IPS DF 6.9 (cell line): ENCODE data around the gene PGS1.

Experiments
- DNase-seq: peaks from one replicate; pipeline ENCODE4 v3.0.0-alpha.2; 2013; ENCODE audit warnings: low read depth, low spot score
- H3K27ac ChIP-seq: one replicate; pipeline ENCODE4 v1.5.1; 2013; ENCODE audit warnings: low read length, control low read depth
- H3K27me3 ChIP-seq: 2 replicates; pipeline ENCODE4 v1.6.1; 2013; ENCODE audit warnings: mild to moderate bottlenecking, low read length; ENCODE audit not compliant: control insufficient read depth, insufficient read depth
- H3K36me3 ChIP-seq: 2 replicates; pipeline ENCODE4 v1.6.1; 2013; ENCODE audit warnings: low read length; ENCODE audit not compliant: control insufficient read depth, insufficient read depth
- H3K4me1 ChIP-seq: 2 replicates; pipeline ENCODE4 v1.6.1; 2013; ENCODE audit warnings: low read length; ENCODE audit not compliant: control insufficient read depth, insufficient read depth
- H3K4me3 ChIP-seq: 2 replicates; pipeline ENCODE4 v1.5.1; 2013; ENCODE audit warnings: mild to moderate bottlenecking, low read length
- H3K9me3 ChIP-seq: 2 replicates; pipeline ENCODE4 v1.6.1; 2013; ENCODE audit warnings: low read length, inconsistent platforms; ENCODE audit not compliant: control insufficient read depth, insufficient read depth
- WGBS: extraction: QIAGEN DNeasy Blood & Tissue Kit; methylation state at CpG from one replicate; pipeline ENCODE4 v1.1.7; 2013; ENCODE audit warnings: mixed read lengths, missing lambda C conversion rate; ENCODE audit not compliant: insufficient read length, insufficient coverage; 5-methylcytosine and 5-hydroxymethylcytosine counted together

The PGS1 gene

DNA sequence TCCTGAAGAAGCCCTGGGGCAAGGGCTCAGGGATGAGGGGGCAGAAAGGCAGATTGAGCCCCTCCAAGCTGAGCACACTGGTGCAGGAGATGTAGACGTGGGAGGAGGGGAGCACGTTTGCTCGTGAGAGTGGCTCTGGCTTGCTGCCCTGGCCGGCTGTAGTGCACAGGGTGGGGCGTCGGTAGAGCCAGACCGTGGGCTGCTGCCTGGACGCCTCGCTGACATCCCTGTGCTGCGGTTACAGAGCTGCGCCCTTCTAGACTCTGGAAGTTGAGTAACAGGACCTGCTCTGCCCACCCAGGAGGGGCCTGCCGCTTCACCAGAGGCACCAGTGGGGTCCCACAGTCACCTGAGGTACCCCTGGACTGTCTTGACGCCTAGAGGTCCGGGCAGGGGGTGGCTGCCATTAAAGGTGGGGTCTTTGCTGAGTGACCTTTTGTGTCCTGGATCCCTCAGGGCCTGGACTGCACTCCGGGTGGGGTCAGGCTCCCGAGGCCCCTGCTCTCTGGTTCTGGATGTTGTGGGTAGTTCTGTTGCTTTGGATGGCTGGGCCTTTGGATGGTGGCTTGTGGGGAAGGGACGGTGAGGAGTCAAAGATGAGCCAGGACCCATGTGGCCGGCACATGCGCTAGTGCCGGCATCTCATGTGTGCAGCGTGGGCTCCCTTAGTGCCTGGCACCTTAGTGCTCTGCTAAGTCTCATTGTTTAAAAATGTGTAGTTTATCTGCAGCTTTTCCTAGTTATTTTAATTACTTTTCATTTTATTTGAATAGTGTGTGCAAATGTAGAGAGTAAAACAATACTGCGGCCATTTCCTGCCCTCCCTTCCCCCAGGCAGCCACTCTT lies 41.7 kb downstream of the PGS1 start:
- DNase-seq: no peak
- no peak overlapping the region for H3K4me3 ChIP-seq
- WGBS: no CpG with 5 or more reads among the region's 22 CpGs
- no peaks in the 10 kb centered on the region for H3K27me3 ChIP-seq
- no peaks in the 10 kb centered on the region for H3K4me1 ChIP-seq
- no peaks in the 10 kb centered on the region for H3K9me3 ChIP-seq
- no peak overlapping the region for H3K27ac ChIP-seq
- H3K36me3 ChIP-seq: peaks cover 21% of the 10 kb centered on the region

DNA sequence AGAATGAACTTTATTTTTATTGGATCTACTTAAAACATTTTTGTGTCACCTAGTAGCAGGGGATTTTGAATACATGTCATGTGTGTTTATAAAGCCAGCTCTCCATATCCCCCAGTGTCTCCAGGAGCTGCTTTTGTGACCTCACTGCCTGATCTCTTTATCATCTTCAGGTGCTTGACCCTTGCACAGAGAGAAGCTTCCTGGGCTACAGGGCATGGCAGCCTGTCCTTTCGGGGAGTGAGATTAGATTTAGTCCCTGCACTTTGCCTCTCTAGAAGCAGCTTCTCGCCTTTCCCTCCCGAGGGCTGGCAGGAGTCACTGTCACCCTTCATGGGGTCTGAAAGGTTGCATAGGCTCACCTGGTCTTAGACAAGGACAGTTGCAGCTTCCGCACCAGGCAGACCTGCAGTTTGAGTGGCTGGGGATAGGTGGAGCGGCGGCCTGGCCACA lies 42.7 kb downstream of the PGS1 start:
- Histone ChIP-seq H3K36me3 (peaks cover 23% of the 10 kb centered on the region), H3K4me1 (no peaks in the 10 kb centered on the region), H3K9me3 (no peaks in the 10 kb centered on the region), H3K4me3 (no peak overlapping the region), H3K27me3 (no peaks in the 10 kb centered on the region), H3K27ac (no peak overlapping the region)
- no CpG with 5 or more reads among the region's 6 CpGs for WGBS
- no peak for DNase-seq

DNA sequence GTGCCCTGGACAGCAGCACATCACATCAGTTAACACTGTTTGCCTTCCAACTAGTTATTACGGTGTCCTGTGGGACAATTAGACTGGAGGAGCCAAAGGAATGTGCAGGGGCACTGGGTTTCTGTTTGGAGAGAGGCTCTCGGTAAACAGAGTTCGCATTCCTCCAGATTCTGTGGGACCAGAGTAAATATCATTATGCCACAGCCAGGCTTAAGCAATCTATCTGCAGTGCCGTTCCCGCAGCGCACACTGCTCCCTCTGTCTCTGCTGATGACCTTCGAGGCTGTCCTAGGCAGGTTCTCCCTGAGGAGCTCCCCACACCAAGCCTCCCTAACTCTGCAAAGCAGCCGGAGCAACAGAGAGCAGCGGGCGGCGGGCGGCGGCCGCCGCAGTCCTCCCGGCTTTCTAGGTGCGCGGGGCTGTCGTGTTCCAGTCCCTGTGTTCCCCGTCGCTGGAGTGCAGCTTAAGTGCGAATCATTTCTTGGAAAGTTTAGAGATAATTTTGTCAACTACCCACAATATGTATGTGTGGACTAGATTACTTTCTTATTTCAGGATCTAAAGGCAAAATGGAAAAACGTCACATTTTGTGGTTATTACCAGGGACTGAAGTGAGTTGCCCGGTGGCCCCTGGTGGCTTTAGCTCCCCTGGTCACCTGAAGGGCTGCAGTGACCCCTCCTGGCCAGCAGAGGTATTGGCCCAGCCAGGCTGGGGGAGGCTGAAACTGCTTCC lies 43.3 kb downstream of the PGS1 start:
- no peaks in the 10 kb centered on the region for H3K27me3 ChIP-seq
- no CpG with 5 or more reads among the region's 24 CpGs for WGBS
- H3K4me1 ChIP-seq: no peaks in the 10 kb centered on the region
- no peak overlapping the region for H3K27ac ChIP-seq
- H3K4me3 ChIP-seq: no peak overlapping the region
- DNase-seq: peak; percentile 61
- peaks cover 23% of the 10 kb centered on the region for H3K36me3 ChIP-seq
- no peaks in the 10 kb centered on the region for H3K9me3 ChIP-seq

DNA sequence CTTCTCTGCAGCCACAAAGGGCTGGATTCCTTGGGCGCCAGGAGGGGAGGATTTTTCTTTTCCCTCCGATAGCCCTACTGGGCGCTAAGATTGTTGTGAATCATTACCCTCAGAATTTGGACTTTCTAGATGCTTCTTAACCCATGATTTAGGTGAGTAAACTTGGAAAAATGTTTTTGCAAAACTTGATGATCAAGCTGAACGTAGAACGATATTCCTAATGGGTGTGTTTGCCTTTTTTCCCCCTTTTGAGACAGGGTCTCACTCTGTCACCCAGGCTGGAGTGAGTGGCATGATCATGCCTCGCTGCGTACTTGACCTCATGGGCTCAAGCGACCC lies 43.8 kb downstream of the PGS1 start:
- peaks cover 26% of the 10 kb centered on the region for H3K36me3 ChIP-seq
- no peak overlapping the region for H3K4me3 ChIP-seq
- no peaks in the 10 kb centered on the region for H3K4me1 ChIP-seq
- no peaks in the 10 kb centered on the region for H3K9me3 ChIP-seq
- no CpG with 5 or more reads among the region's 8 CpGs for WGBS
- no peaks in the 10 kb centered on the region for H3K27me3 ChIP-seq
- no peak for DNase-seq
- no peak overlapping the region for H3K27ac ChIP-seq

DNA sequence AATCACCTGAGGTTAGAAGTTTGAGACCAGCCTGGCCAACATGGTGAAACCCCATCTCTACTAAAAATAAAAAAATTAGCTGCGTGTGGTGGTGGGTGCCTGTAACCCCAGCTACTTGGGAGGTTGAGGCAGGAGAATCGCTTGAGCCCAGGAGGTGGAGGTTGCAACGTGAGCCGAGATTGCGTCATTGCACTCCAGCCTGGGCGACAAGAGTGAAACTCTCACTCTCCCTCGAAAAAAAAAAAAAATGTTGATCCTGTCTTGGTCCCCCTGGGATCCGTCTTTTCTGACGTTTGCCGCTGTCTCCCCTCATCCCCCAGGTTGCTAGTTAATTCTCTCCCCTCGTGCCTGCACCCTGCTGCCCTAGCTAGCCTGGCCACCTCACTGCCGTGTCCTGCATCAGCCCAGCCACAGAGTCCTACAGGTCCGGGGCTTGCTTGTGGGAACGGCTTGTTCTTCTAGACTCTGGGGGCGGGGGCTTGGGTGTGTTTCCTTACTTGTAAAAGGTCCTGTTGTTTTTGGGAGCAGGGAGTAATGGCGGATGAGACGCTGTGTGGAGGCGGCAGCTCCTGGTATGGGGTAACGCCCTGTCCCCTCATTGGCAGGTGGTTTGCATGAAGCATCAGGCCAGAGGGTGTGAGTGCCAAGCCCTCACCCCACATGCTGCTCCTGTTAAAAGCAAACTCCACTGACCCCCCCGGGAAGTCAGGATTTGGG lies 44.6 kb downstream of the PGS1 start:
- Histone ChIP-seq H3K27me3 (no peaks in the 10 kb centered on the region), H3K9me3 (no peaks in the 10 kb centered on the region), H3K4me1 (no peaks in the 10 kb centered on the region), H3K36me3 (peaks cover 26% of the 10 kb centered on the region), H3K27ac (no peak overlapping the region), H3K4me3 (no peak overlapping the region)
- no peak for DNase-seq
- no CpG with 5 or more reads among the region's 20 CpGs for WGBS

DNA sequence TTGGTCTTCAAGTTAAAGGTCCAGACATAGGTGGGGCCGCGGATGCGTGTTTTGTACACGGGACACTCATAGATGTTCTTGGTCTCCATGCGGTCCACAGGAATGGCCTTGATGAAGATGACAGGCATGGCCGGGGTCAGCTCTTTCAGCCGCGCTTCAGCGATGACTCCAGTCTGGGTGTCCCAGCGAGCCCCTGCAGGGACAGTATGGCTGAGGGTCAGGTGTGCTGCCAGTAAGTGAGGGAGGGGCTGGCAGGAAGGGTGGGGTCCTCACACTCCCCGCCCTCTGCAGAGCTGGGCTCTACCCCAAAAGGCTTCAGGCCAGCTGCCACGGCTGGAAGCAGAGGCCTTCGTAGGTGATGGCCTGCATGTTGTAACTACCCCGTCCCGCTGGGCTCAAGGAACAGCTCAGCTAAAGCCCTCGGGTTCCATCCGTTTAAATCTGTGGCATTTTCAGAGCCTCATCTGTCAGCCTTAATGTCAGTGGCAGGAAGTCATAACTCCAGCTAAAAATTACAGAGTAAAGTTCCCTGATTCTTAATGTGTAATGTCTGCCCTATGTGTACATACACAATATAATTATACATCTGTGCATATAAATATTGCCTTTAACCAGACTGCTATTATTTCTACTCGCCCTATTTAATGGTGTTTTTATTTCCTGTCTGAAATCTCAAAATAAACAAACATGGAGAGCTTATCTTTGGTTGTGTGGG lies 45.7 kb downstream of the PGS1 start:
- H3K27ac ChIP-seq: no peak overlapping the region
- no peaks in the 10 kb centered on the region for H3K9me3 ChIP-seq
- no CpG with 5 or more reads among the region's 18 CpGs for WGBS
- no peaks in the 10 kb centered on the region for H3K27me3 ChIP-seq
- DNase-seq: no peak
- no peak overlapping the region for H3K4me3 ChIP-seq
- peaks cover 24% of the 10 kb centered on the region for H3K36me3 ChIP-seq
- no peaks in the 10 kb centered on the region for H3K4me1 ChIP-seq

DNA sequence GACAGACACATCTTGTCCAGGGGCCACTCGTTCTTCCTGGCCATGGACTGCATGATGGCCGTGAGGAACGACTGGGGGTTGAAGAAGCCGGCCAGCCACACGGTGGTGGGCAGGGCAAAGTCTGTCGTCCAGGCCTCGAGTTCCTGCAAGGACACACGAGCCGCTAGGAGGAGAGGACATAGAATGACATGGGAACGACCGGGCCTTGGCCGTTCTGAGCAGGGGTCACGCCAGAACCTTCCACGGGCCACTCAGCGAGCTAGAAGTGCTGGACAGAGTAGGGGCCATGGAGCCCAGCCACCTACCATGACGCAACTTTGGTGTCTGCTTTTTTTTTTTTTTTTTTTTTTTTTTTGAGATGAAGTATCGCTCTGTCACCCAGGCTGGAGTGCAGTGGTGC lies 47.0 kb downstream of the PGS1 start:
- H3K4me1 ChIP-seq: no peaks in the 10 kb centered on the region
- WGBS: no CpG with 5 or more reads among the region's 17 CpGs
- no peak overlapping the region for H3K27ac ChIP-seq
- H3K9me3 ChIP-seq: no peaks in the 10 kb centered on the region
- peaks cover 15% of the 10 kb centered on the region for H3K36me3 ChIP-seq
- H3K27me3 ChIP-seq: no peaks in the 10 kb centered on the region
- H3K4me3 ChIP-seq: no peak overlapping the region
- no peak for DNase-seq

DNA sequence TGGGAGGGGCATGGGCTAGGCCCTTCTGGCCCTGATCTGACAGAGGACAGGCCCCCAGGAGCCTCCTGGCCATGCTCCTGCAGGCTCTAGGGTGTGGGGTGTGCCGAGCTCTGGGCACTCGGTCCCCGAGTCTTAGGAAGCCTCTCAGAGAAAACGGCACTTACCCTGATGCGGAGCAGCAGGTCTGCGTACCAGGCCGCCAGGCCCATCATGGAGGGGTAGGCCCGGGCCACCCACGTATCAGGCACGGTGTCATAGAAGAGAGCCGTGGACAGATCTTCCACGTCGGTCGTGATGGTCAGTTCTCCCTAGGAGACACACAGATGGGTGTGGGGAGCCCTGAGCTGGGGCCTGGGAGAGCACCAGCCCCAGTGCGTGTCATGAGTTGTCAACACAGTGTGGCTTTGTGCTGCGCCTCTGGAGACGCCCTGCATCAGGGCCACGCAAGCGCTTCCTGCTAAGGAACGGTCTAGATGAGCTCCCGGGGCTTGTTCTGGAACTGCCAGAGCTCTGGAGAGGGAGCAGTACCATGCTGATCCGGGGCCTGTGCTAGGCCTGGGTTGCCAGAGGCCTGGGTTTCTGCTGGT lies 47.9 kb downstream of the PGS1 start:
- H3K27me3 ChIP-seq: no peaks in the 10 kb centered on the region
- peaks cover 15% of the 10 kb centered on the region for H3K36me3 ChIP-seq
- no peak for DNase-seq
- no peaks in the 10 kb centered on the region for H3K4me1 ChIP-seq
- no CpG with 5 or more reads among the region's 22 CpGs for WGBS
- H3K9me3 ChIP-seq: no peaks in the 10 kb centered on the region
- no peak overlapping the region for H3K27ac ChIP-seq
- H3K4me3 ChIP-seq: no peak overlapping the region

DNA sequence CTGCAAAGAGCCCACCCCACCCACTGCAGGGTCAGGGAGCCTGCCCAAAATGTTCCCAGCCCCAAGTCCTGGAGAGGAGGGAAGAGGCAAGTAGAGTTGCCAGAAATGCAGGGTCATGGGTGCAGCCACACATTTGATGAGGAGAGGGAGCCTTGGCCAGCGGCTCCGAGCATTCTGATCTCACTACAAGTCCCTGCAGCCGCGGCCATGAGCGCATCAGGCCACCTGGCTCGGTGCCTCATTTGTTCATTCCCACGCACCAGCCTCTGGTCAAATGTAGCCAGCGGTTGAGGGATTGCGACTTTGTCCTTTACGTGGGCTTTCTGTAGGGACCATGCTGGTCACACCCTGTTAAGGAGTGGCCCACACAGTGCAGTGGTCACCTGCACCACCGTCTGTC lies 48.7 kb downstream of the PGS1 start:
- Histone ChIP-seq H3K9me3 (no peaks in the 10 kb centered on the region), H3K4me1 (no peaks in the 10 kb centered on the region), H3K4me3 (no peak overlapping the region), H3K27me3 (no peaks in the 10 kb centered on the region), H3K36me3 (peaks cover 15% of the 10 kb centered on the region), H3K27ac (no peak overlapping the region)
- DNase-seq: no peak
- no CpG with 5 or more reads among the region's 11 CpGs for whole genome bisulfite sequencing
